Measurements from ENCODE around the gene BRSK1. TPM values are rescaled to one million over a fixed set of nuclear protein-coding genes. Genes with fewer than 3 reads are reported as not detected.

Gene BRSK1
- polyA plus RNA-seq, 2 of the 4 experiments (the other 2 are of a cell fraction): 5.4 to 6.6 TPM

- TF ChIP-seq GATA3 (IDR thresholded peaks at IDR 0.05; ENCODE audit: borderline replicate concordance) (no peak), MYC (IDR thresholded peaks at IDR 0.05; ENCODE audit: borderline replicate concordance, low read length) (no peak), FOXS1 (CRISPR knock-in tag; IDR thresholded peaks at IDR 0.05) (no peak), TFCP2L1 (CRISPR knock-in tag; IDR thresholded peaks at IDR 0.05) (no peak)
- TF ChIP-seq, protein P1, sequence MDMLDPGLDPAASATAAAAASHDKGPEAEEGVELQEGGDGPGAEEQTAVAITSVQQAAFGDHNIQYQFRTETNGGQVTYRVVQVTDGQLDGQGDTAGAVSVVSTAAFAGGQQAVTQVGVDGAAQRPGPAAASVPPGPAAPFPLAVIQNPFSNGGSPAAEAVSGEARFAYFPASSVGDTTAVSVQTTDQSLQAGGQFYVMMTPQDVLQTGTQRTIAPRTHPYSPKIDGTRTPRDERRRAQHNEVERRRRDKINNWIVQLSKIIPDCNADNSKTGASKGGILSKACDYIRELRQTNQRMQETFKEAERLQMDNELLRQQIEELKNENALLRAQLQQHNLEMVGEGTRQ (IDR thresholded peaks at IDR 0.05): no peak
Observed at GRCh38 chr19:55336101-55336500, 52.3 kb downstream of the BRSK1 start (continued).

- CTCF ChIA-PET: interaction anchor here (0.6 to 4.9 kb wide), 36 partner anchors 9 to 251 kb away, joined by 3 to 84 read pairs (median 4); partner anchors contain the start of genes SHISA7, TMEM150B and TMEM238
- Histone ChIP-seq H3K9me3 (no peaks in the 10 kb centered on the region), H3K4me3 (peak within 1 kb of the TSS; percentile 63), H3K4me2 (peak within 1 kb of the TSS; percentile 90), H3K4me1 (peaks cover 17% of the 10 kb centered on the region), H3K27ac (peak within 1 kb of the TSS; percentile 90 to 93)
- DNase-seq (ENCODE audit: low read depth in 1 of 2, low spot score in 1 of 2) (peak; percentile 100), FAIRE-seq (peak; percentile 100), ATAC-seq (peak; percentile 81 to 92)
- peak; percentile 59 for TF ChIP-seq CHD2 (IDR thresholded peaks at IDR 0.05; ENCODE audit: low read length, partially characterized antibody)
- peak; percentile 93 for TF ChIP-seq MAZ (IDR thresholded peaks at IDR 0.05; ENCODE audit: borderline replicate concordance, low read depth, low read length)
- 0 out of 2 replicates have a peak, but pooled peaks have one; percentile 20 for TF ChIP-seq MYC (IDR thresholded peaks at IDR 0.05; ENCODE audit: borderline replicate concordance, low read length)
- no peak for TF ChIP-seq EP300 (IDR thresholded peaks at IDR 0.05)
- TF ChIP-seq, protein P2, sequence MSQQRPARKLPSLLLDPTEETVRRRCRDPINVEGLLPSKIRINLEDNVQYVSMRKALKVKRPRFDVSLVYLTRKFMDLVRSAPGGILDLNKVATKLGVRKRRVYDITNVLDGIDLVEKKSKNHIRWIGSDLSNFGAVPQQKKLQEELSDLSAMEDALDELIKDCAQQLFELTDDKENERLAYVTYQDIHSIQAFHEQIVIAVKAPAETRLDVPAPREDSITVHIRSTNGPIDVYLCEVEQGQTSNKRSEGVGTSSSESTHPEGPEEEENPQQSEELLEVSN (IDR thresholded peaks at IDR 0.05; ENCODE audit: borderline replicate concordance, low read depth): peak; percentile 19; the same call in 1 of the 2 replicates
- TF ChIP-seq RFX5 (IDR thresholded peaks at IDR 0.05): peak; percentile 90
- TF ChIP-seq HOXB13 (CRISPR knock-in tag; IDR thresholded peaks at IDR 0.05; ENCODE audit: low read depth): no peak
- peak; percentile 3; the same call in 1 of the 2 replicates for TF ChIP-seq GATA3 (IDR thresholded peaks at IDR 0.05; ENCODE audit: borderline replicate concordance)
- TF ChIP-seq, protein P3, sequence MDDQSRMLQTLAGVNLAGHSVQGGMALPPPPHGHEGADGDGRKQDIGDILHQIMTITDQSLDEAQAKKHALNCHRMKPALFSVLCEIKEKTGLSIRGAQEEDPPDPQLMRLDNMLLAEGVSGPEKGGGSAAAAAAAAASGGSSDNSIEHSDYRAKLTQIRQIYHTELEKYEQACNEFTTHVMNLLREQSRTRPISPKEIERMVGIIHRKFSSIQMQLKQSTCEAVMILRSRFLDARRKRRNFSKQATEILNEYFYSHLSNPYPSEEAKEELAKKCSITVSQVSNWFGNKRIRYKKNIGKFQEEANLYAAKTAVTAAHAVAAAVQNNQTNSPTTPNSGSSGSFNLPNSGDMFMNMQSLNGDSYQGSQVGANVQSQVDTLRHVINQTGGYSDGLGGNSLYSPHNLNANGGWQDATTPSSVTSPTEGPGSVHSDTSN (IDR thresholded peaks at IDR 0.05): peak; percentile 98
- TF ChIP-seq REST (IDR thresholded peaks at IDR 0.05): 0 out of 2 replicates have a peak, but pooled peaks have one; percentile 6
- POLR2A ChIA-PET: interaction anchor here (0.6 to 2.8 kb wide), 31 partner anchors 9 to 267 kb away, joined by 3 to 47 read pairs (median 6); partner anchors contain the start of genes FIZ1, HSPBP1, IL11 and ISOC2
- WGBS (ENCODE audit: missing lambda C conversion rate): 2% methylated on average over 59 of the region's 63 CpGs
Observed at GRCh38 chr19:55339105-55339888, 55.5 kb downstream of the BRSK1 start, which contains the start of gene KMT5C. TSS of gene KMT5C (plus strand) at chr19:55339876. CDS start at chr19:55341937, 2,061 bp downstream.

Measured in A549 (cell line).